Mononuclear cell (primary cell): ENCODE data around the gene OSBPL6. TPM values are rescaled to one million over a fixed set of nuclear protein-coding genes. Genes with fewer than 3 reads are reported as not detected.

Source experiments
- H3K27me3 ChIP-seq: 2 replicates; pipeline ENCODE4 v1.6.0; 2011; ENCODE audit warnings: low read length, control low read depth; ENCODE audit not compliant: insufficient read depth
- H3K4me1 ChIP-seq: 2 replicates; pipeline ENCODE4 v1.5.1; 2011; ENCODE audit warnings: mild to moderate bottlenecking, low read length, control low read depth; ENCODE audit not compliant: insufficient read depth
- H3K4me3 ChIP-seq: 2 replicates; pipeline ENCODE4 v1.5.1; 2011; ENCODE audit warnings: mild to moderate bottlenecking, low read length, moderate library complexity
- H3K9me3 ChIP-seq: 2 replicates; pipeline ENCODE4 v1.5.1; 2011; ENCODE audit warnings: low read depth, mild to moderate bottlenecking, control low read depth, low read length
- total RNA-seq: library from RNA; depleted of rRNA; stranded (reverse); fragments of >200 nt; gene quantifications from one replicate; pipeline ENCODE4 v1.2.3, GENCODE V29; 2012

The OSBPL6 gene
- total RNA-seq, 1 donor = 0.21 TPM

- H3K4me3 ChIP-seq = no peak overlapping the region
- no peaks in the 10 kb centered on the region for H3K27me3 ChIP-seq
- peaks cover 6% of the 10 kb centered on the region for H3K4me1 ChIP-seq
- H3K9me3 ChIP-seq = no peaks in the 10 kb centered on the region
Observed at GRCh38 chr2:178284613-178285286, 90.4 kb downstream of the OSBPL6 start.

- H3K27me3 ChIP-seq = no peaks in the 10 kb centered on the region
- H3K4me1 ChIP-seq = peaks cover 6% of the 10 kb centered on the region
- H3K4me3 ChIP-seq = no peak overlapping the region
- no peaks in the 10 kb centered on the region for H3K9me3 ChIP-seq
Observed at GRCh38 chr2:178285287-178285615, 90.9 kb downstream of the OSBPL6 start.

- Histone ChIP-seq H3K27me3 (no peaks in the 10 kb centered on the region), H3K9me3 (no peaks in the 10 kb centered on the region), H3K4me3 (no peak overlapping the region), H3K4me1 (peaks cover 6% of the 10 kb centered on the region)
Observed at GRCh38 chr2:178286636-178287035, 92.3 kb downstream of the OSBPL6 start.

GRCh38 chr2:178287652-178288344 is 93.5 kb downstream of the OSBPL6 start:
- no peaks in the 10 kb centered on the region for H3K27me3 ChIP-seq
- H3K4me3 ChIP-seq = no peak overlapping the region
- H3K9me3 ChIP-seq = no peaks in the 10 kb centered on the region
- H3K4me1 ChIP-seq = no peaks in the 10 kb centered on the region

GRCh38 chr2:178291703-178292102 is 97.4 kb downstream of the OSBPL6 start:
- no peak overlapping the region for H3K4me3 ChIP-seq
- no peaks in the 10 kb centered on the region for H3K27me3 ChIP-seq
- no peaks in the 10 kb centered on the region for H3K4me1 ChIP-seq
- H3K9me3 ChIP-seq = no peaks in the 10 kb centered on the region

GRCh38 chr2:178292586-178292985 is 98.3 kb downstream of the OSBPL6 start:
- H3K4me3 ChIP-seq = no peak overlapping the region

GRCh38 chr2:178295115-178295514 is 100.8 kb downstream of the OSBPL6 start:
- Histone ChIP-seq H3K9me3 (no peaks in the 10 kb centered on the region), H3K4me3 (no peak overlapping the region), H3K27me3 (no peaks in the 10 kb centered on the region), H3K4me1 (no peaks in the 10 kb centered on the region)

More at GRCh38 chr2:178292586-178292985, 98.3 kb downstream of the OSBPL6 start:
- Histone ChIP-seq H3K27me3 (no peaks in the 10 kb centered on the region), H3K4me1 (no peaks in the 10 kb centered on the region), H3K9me3 (no peaks in the 10 kb centered on the region)

- Histone ChIP-seq H3K27me3 (no peaks in the 10 kb centered on the region), H3K4me1 (no peaks in the 10 kb centered on the region), H3K4me3 (no peak overlapping the region), H3K9me3 (no peaks in the 10 kb centered on the region)
Observed at GRCh38 chr2:178295906-178296305, 101.6 kb downstream of the OSBPL6 start.

- Histone ChIP-seq H3K4me3 (no peak overlapping the region), H3K9me3 (no peaks in the 10 kb centered on the region), H3K4me1 (no peaks in the 10 kb centered on the region), H3K27me3 (no peaks in the 10 kb centered on the region)
Observed at GRCh38 chr2:178296394-178297090, 102.2 kb downstream of the OSBPL6 start.

GRCh38 chr2:178297091-178297411 is 102.7 kb downstream of the OSBPL6 start:
- no peak overlapping the region for H3K4me3 ChIP-seq
- H3K27me3 ChIP-seq = no peaks in the 10 kb centered on the region
- no peaks in the 10 kb centered on the region for H3K4me1 ChIP-seq
- no peaks in the 10 kb centered on the region for H3K9me3 ChIP-seq

GRCh38 chr2:178298785-178299212 is 104.5 kb downstream of the OSBPL6 start:
- H3K4me1 ChIP-seq = no peaks in the 10 kb centered on the region
- H3K27me3 ChIP-seq = no peaks in the 10 kb centered on the region
- H3K4me3 ChIP-seq = no peak overlapping the region
- no peaks in the 10 kb centered on the region for H3K9me3 ChIP-seq

GRCh38 chr2:178301649-178302238 is 107.4 kb downstream of the OSBPL6 start:
- Histone ChIP-seq H3K4me3 (no peak overlapping the region), H3K9me3 (no peaks in the 10 kb centered on the region), H3K27me3 (no peaks in the 10 kb centered on the region), H3K4me1 (peaks cover 18% of the 10 kb centered on the region)

GRCh38 chr2:178304333-178304732 is 110.0 kb downstream of the OSBPL6 start:
- H3K4me3 ChIP-seq = no peak overlapping the region
- peaks cover 18% of the 10 kb centered on the region for H3K4me1 ChIP-seq
- H3K27me3 ChIP-seq = no peaks in the 10 kb centered on the region
- H3K9me3 ChIP-seq = no peaks in the 10 kb centered on the region

- Histone ChIP-seq H3K4me1 (peaks cover 18% of the 10 kb centered on the region), H3K9me3 (no peaks in the 10 kb centered on the region), H3K4me3 (no peak overlapping the region), H3K27me3 (no peaks in the 10 kb centered on the region)
Observed at GRCh38 chr2:178306352-178307073, 112.2 kb downstream of the OSBPL6 start.

- Histone ChIP-seq H3K4me3 (no peak overlapping the region), H3K4me1 (peaks cover 18% of the 10 kb centered on the region), H3K9me3 (no peaks in the 10 kb centered on the region), H3K27me3 (no peaks in the 10 kb centered on the region)
Observed at GRCh38 chr2:178307650-178308049, 113.3 kb downstream of the OSBPL6 start.
